DOHH2 (cell line): ENCODE data around the gene MLLT10.
"Not testable (repeated sequence)": the region's sequence is repeated elsewhere in the genome, so short reads cannot be mapped to it uniquely, and the experiment has no call there.

ENCODE experiments used
- CTCF ChIP-seq: fragments of 200-600 bp; sonication (generic); IDR thresholded peaks from one replicate; pipeline ENCODE4 v1.5.1; 2014; ENCODE audit warnings: antibody characterized with exemption, mild to moderate bottlenecking, low read depth, low read length; ENCODE audit not compliant: poor library complexity, severe bottlenecking
- EZH2phosphoT487 ChIP-seq: fragments of 200-600 bp; sonication (generic); IDR thresholded peaks from 2 replicates; pipeline ENCODE4 v1.6.1; 2017; ENCODE audit warnings: borderline replicate concordance, mild to moderate bottlenecking, antibody characterized with exemption, low read length, moderate library complexity, mixed read lengths

- not testable (repeated sequence) for TF ChIP-seq CTCF, EZH2phosphoT487
Measured at GRCh38 chr10:21628645-21629044, 94.6 kb downstream of the MLLT10 start.
